Neuronal stem cell (in vitro differentiated cells): ENCODE data around the gene SLC34A3.
A peak's percentile ranks its signal among the peaks of the same experiment; 100 is the strongest.

Experiments used
- DNase-seq: peaks from one replicate; pipeline ENCODE4 v3.0.0-alpha.2; 2013; ENCODE audit warnings: low spot score
- H2AFZ ChIP-seq: one replicate; pipeline ENCODE4 v1.6.1; 2013; ENCODE audit warnings: mild to moderate bottlenecking, low read length, inconsistent platforms
- H2AK5ac ChIP-seq: 2 replicates; pipeline ENCODE4 v1.6.1; 2013; ENCODE audit warnings: low read depth, mild to moderate bottlenecking, inconsistent platforms, low read length, moderate library complexity, mixed read lengths
- H2BK120ac ChIP-seq: 2 replicates; pipeline ENCODE4 v1.6.1; 2013; ENCODE audit warnings: low read depth, mild to moderate bottlenecking, inconsistent platforms, low read length, moderate library complexity, mixed read lengths
- H2BK12ac ChIP-seq: one replicate; pipeline ENCODE4 v1.6.1; 2013; ENCODE audit warnings: low read length, inconsistent platforms
- H2BK15ac ChIP-seq: 2 replicates; pipeline ENCODE4 v1.6.1; 2013; ENCODE audit warnings: mild to moderate bottlenecking, low read length, inconsistent platforms, mixed read lengths
- H2BK5ac ChIP-seq: one replicate; pipeline ENCODE4 v1.6.1; 2013; ENCODE audit warnings: inconsistent platforms, mild to moderate bottlenecking, low read length, moderate library complexity
- H3K14ac ChIP-seq: one replicate; pipeline ENCODE4 v1.6.1; 2013; ENCODE audit warnings: low read length, inconsistent platforms
- H3K18ac ChIP-seq: 2 replicates; pipeline ENCODE4 v1.6.1; 2013; ENCODE audit warnings: low read length, inconsistent platforms
- H3K23ac ChIP-seq: 2 replicates; pipeline ENCODE4 v1.6.1; 2013; ENCODE audit warnings: low read depth, mild to moderate bottlenecking, mixed read lengths, low read length, inconsistent platforms; ENCODE audit not compliant: poor library complexity
- H3K27ac ChIP-seq: replicated peaks from 3 replicates; pipeline ENCODE4 v1.5.1; 2013; ENCODE audit warnings: low read length, inconsistent platforms
- H3K27me3 ChIP-seq, 3 experiments: 2 replicates each; pipeline ENCODE4 v1.6.1; 2013; ENCODE audit warnings: low read length in 3 of 3, mild to moderate bottlenecking in 2 of 3, inconsistent platforms in 1 of 3, low read depth in 1 of 3, mixed read lengths in 1 of 3, moderate library complexity in 1 of 3; ENCODE audit not compliant: control insufficient read depth in 3 of 3, insufficient read depth in 3 of 3
- H3K36me3 ChIP-seq, 2 donors: replicated peaks in 1 of 2; 2 replicates each; pipeline ENCODE4 v1.6.1; 2013; ENCODE audit warnings: low read length in 2 of 2; ENCODE audit not compliant: control insufficient read depth in 2 of 2, insufficient read depth in 2 of 2
- H3K4ac ChIP-seq: 2 replicates; pipeline ENCODE4 v1.6.1; 2013; ENCODE audit warnings: inconsistent platforms, mild to moderate bottlenecking, low read length, moderate library complexity
- H3K4me1 ChIP-seq, 2 donors: 1 replicate in 1 of 2; 2 replicates in 1 of 2; pipeline ENCODE4 v1.6.1; 2013; ENCODE audit warnings: low read length in 2 of 2, low read depth in 1 of 2; ENCODE audit not compliant: control insufficient read depth in 2 of 2, insufficient read depth in 1 of 2
- H3K4me2 ChIP-seq: one replicate; pipeline ENCODE4 v1.6.1; 2013; ENCODE audit warnings: mild to moderate bottlenecking, low read length, inconsistent platforms; ENCODE audit not compliant: insufficient read depth, poor library complexity, severe bottlenecking
- H3K4me3 ChIP-seq, 2 donors: 2 replicates each; pipeline ENCODE4 v1.5.1; 2013; ENCODE audit warnings: low read length in 2 of 2, mild to moderate bottlenecking in 2 of 2, inconsistent platforms in 1 of 2, moderate library complexity in 1 of 2
- H3K79me1 ChIP-seq: one replicate; pipeline ENCODE4 v1.6.1; 2013; ENCODE audit warnings: low read depth, mild to moderate bottlenecking, inconsistent platforms, low read length, moderate library complexity
- H3K9ac ChIP-seq: one replicate; pipeline ENCODE4 v1.6.1; 2013; ENCODE audit warnings: mild to moderate bottlenecking, low read depth, low read length, inconsistent platforms; ENCODE audit not compliant: poor library complexity
- H3K9me3 ChIP-seq, 2 donors: replicated peaks in 1 of 2; 2 replicates each; pipeline versions ENCODE3 to v1.6.1; 2013; ENCODE audit warnings: low read length in 2 of 2, mild to moderate bottlenecking in 2 of 2, inconsistent platforms in 1 of 2, low read depth in 1 of 2, mixed read lengths in 1 of 2, moderate library complexity in 1 of 2; ENCODE audit not compliant: control insufficient read depth in 2 of 2, insufficient read depth in 1 of 2
- H4K8ac ChIP-seq: one replicate; pipeline ENCODE4 v1.6.1; 2013; ENCODE audit warnings: low read depth, mild to moderate bottlenecking, inconsistent platforms, low read length, moderate library complexity
- H4K91ac ChIP-seq: one replicate; pipeline ENCODE4 v1.6.1; 2013; ENCODE audit warnings: low read length, low read depth, mild to moderate bottlenecking, inconsistent platforms; ENCODE audit not compliant: poor library complexity
- WGBS, 2 donors: extraction: QIAGEN DNeasy Blood & Tissue Kit; methylation state at CpG; one replicate each; pipeline ENCODE4 v1.1.7; 2013; ENCODE audit warnings: missing lambda C conversion rate in 2 of 2, mixed read lengths in 1 of 2; ENCODE audit not compliant: insufficient read length in 2 of 2, insufficient replicate concordance in 1 of 2; ENCODE audit errors: extremely low coverage in 2 of 2; 5-methylcytosine and 5-hydroxymethylcytosine counted together

Gene SLC34A3

GRCh38 chr9:137218212-137218753, 12.4 kb upstream of the SLC34A3 start:
- Histone ChIP-seq H3K27me3 (peaks cover 0 to 10% (median 3%) of the 10 kb centered on the region in 3 experiments), H3K23ac (peak overlapping the region; percentile 80), H3K36me3 (peaks cover 11 to 30% of the 10 kb centered on the region in 2 donors), H2AK5ac (no peak overlapping the region), H2BK120ac (no peak overlapping the region), H3K4me1 (peaks cover 8 to 15% of the 10 kb centered on the region in 2 donors), H3K79me1 (peaks cover 15% of the 10 kb centered on the region), H2BK5ac (no peak overlapping the region), H3K27ac (no peak overlapping the region), H3K4me3 (no peak overlapping the region), H3K4ac (no peak overlapping the region), H2AFZ (no peak overlapping the region), H3K9ac (peak overlapping the region; percentile 21), H4K91ac (no peak overlapping the region), H2BK12ac (no peak overlapping the region), H3K4me2 (no peak overlapping the region), H3K18ac (no peak overlapping the region), H3K9me3 (no peaks in the 10 kb centered on the region), H3K14ac (no peak overlapping the region), H2BK15ac (no peak overlapping the region), H4K8ac (peak overlapping the region; percentile 65)
- DNase-seq: no peak
- WGBS, 2 donors: no CpG with 5 or more reads among the region's 30 CpGs

GRCh38 chr9:137218754-137219271, 11.9 kb upstream of the SLC34A3 start:
- Histone ChIP-seq H2BK120ac (no peak overlapping the region), H3K18ac (peak overlapping the region; percentile 11), H3K27ac (no peak overlapping the region), H2BK12ac (no peak overlapping the region), H4K8ac (peak overlapping the region; percentile 65), H3K4ac (no peak overlapping the region), H4K91ac (no peak overlapping the region), H3K23ac (peak overlapping the region; percentile 80), H3K9me3 (no peaks in the 10 kb centered on the region), H3K9ac (peak overlapping the region; percentile 60), H3K36me3 (peaks cover 9 to 26% of the 10 kb centered on the region in 2 donors), H2AK5ac (no peak overlapping the region), H3K4me2 (no peak overlapping the region), H3K79me1 (peaks cover 15% of the 10 kb centered on the region), H3K4me1 (peaks cover 9 to 15% of the 10 kb centered on the region in 2 donors), H2AFZ (no peak overlapping the region), H2BK5ac (no peak overlapping the region), H3K4me3 (no peak overlapping the region), H3K27me3 (peaks cover 0 to 10% (median 3%) of the 10 kb centered on the region in 3 experiments), H2BK15ac (no peak overlapping the region), H3K14ac (no peak overlapping the region)
- DNase-seq: no peak
- no CpG with 5 or more reads among the region's 12 CpGs for WGBS, 2 donors

DNA sequence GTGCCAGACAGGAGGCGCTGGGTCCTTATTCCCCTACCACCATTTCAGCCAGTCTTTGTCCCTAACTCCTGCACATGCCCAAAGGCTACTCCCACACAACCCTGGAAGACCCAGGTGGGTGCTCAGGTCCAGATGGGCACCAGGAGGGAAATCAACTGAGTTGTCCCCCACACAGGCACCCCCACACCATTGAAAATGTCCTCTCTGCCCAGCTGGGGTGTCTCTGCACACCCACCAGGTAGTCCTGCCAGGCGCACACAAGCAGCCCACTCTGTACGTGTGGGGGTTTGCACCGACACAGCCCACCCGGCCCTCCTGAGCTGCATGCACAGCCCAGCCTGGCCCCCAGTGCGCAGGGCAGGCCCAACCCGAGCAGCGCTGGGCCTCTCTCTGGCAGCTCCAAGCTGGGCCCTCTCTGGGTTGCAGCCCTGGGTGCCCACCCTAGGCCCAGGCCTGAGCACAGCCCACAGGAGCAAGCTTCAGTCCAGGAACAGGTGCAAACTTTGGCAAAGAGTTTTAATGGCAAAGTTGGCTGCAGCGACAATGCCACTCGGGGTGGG, 10.9 kb upstream of the SLC34A3 start:
- no peak overlapping the region for H2AK5ac ChIP-seq
- H3K4me2 ChIP-seq: no peak overlapping the region
- WGBS, 2 donors: no CpG with 5 or more reads among the region's 10 CpGs
- no peak overlapping the region for H2AFZ ChIP-seq
- H2BK15ac ChIP-seq: no peak overlapping the region
- H4K91ac ChIP-seq: no peak overlapping the region
- peaks cover 13% of the 10 kb centered on the region for H3K79me1 ChIP-seq
- no peak overlapping the region for H2BK5ac ChIP-seq
- H3K36me3 ChIP-seq: peaks cover 5 to 16% of the 10 kb centered on the region in 2 donors
- H3K9me3 ChIP-seq: no peaks in the 10 kb centered on the region
- no peak overlapping the region for H4K8ac ChIP-seq
- H3K14ac ChIP-seq: no peak overlapping the region
- no peak for DNase-seq
- H3K27me3 ChIP-seq: peaks cover 0 to 10% (median 3%) of the 10 kb centered on the region in 3 experiments
- H3K27ac ChIP-seq: no peak overlapping the region
- H3K18ac ChIP-seq: no peak overlapping the region
- H3K4me3 ChIP-seq: no peak overlapping the region
- H3K23ac ChIP-seq: peak overlapping the region; percentile 89
- no peak overlapping the region for H3K4ac ChIP-seq
- H2BK12ac ChIP-seq: no peak overlapping the region
- peak overlapping the region; percentile 60 for H3K9ac ChIP-seq
- peaks cover 11 to 15% of the 10 kb centered on the region in 2 donors for H3K4me1 ChIP-seq
- H2BK120ac ChIP-seq: no peak overlapping the region

DNA sequence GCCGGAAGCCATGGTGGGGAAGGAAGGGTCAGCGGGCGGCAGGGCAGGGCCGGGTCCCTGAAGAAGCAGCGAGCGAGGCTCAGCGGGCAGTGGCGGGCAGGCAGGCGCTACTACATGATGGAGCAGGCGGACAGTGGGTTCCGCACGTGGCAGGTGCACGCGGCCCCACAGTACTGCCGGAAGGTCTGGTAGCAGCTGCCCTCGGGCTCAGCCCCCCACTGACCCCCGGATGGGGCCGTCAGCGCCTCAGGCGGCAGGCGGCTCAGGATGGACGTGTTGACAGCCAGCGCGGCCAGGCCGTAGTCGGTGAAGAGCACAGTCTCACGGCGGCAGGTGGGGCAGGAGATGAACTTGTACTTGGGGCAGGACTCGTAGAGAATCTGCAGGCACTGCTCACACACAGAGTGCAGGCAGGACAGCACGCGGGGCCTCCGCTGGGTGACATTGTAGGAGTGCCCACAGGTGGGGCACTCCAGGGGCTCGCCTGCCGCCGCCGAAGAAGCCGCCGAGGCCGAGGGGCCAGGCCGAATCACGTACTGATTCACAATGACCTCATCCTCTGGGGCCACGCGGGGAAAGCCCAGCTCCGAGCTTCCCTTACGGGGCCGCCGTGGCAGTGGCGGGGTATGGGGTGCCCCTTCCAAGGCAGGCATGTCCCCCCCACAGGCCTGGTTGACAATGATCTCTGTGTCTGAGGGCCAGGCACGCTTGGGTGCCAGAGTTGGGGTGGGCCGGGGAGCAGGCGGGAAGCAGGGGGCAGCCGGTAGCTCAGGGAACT, 10.2 kb upstream of the SLC34A3 start:
- no CpG with 5 or more reads among the region's 52 CpGs for WGBS, 2 donors
- no peak overlapping the region for H3K27ac ChIP-seq
- peaks cover 0 to 10% (median 3%) of the 10 kb centered on the region in 3 experiments for H3K27me3 ChIP-seq

More for the DNA sequence above, 10.2 kb upstream of the SLC34A3 start:
- no peak overlapping the region for H4K91ac ChIP-seq
- no peak overlapping the region for H4K8ac ChIP-seq
- peak overlapping the region; percentile 48 for H3K18ac ChIP-seq
- H2AK5ac ChIP-seq: peak overlapping the region; percentile 75
- no peak overlapping the region for H2BK5ac ChIP-seq
- H2AFZ ChIP-seq: no peak overlapping the region
- H3K14ac ChIP-seq: no peak overlapping the region
- H3K4me1 ChIP-seq: peaks cover 11 to 15% of the 10 kb centered on the region in 2 donors
- no peak overlapping the region for H3K4me2 ChIP-seq
- H3K9ac ChIP-seq: no peak overlapping the region
- peaks cover 2 to 9% of the 10 kb centered on the region in 2 donors for H3K36me3 ChIP-seq
- H3K9me3 ChIP-seq: no peaks in the 10 kb centered on the region
- peaks cover 13% of the 10 kb centered on the region for H3K79me1 ChIP-seq
- H3K23ac ChIP-seq: peak overlapping the region; percentile 89
- no peak for DNase-seq
- no peak overlapping the region for H2BK120ac ChIP-seq
- H3K4ac ChIP-seq: no peak overlapping the region
- no peak overlapping the region for H2BK12ac ChIP-seq
- H2BK15ac ChIP-seq: peak overlapping the region; percentile 85
- H3K4me3 ChIP-seq: no peak overlapping the region
